Peyer's patch (tissue), 4 donors: Measurements from ENCODE around the gene GRHPR.

Source experiments
- POLR2A ChIP-seq, 2 donors: fragments of 450-650 bp; IDR thresholded peaks; one replicate each; pipeline ENCODE4 v1.5.1; 2017; ENCODE audit warnings: antibody characterized with exemption in 2 of 2, mild to moderate bottlenecking in 2 of 2, moderate library complexity in 2 of 2
- TF ChIP-seq, protein P1 (sequence below), 6 experiments: fragments of 450-650 bp in 4 of 6; fragments of 200-600 bp in 2 of 6; sonication (generic) in 1 of 6; IDR thresholded peaks; one replicate each; pipeline ENCODE4 v1.5.1; 2017 to 2019; ENCODE audit warnings: antibody characterized with exemption in 6 of 6, mild to moderate bottlenecking in 3 of 6, moderate library complexity in 1 of 6

DNA sequence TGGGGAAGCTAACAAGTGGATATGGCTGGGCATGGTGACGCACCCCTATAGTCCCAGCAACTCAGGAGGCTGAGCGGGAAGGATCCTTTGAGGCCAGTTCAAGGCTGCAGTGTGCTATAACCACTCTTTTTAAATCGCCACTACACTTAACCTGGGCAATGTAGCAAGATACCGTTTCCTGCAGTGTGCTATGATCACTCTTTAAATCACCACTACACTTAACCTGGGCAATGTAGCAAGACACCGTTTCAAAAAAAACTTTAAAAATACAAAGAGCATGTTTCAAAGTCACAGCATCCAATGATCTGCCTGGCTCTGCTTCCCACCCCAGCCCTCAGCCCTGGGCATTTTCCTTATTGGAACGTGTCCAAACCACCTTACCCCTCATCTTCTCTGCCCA is 14.5 kb downstream of the GRHPR start:
- no peak for TF ChIP-seq POLR2A (IDR thresholded peaks at IDR 0.05)
- TF ChIP-seq, protein P1, sequence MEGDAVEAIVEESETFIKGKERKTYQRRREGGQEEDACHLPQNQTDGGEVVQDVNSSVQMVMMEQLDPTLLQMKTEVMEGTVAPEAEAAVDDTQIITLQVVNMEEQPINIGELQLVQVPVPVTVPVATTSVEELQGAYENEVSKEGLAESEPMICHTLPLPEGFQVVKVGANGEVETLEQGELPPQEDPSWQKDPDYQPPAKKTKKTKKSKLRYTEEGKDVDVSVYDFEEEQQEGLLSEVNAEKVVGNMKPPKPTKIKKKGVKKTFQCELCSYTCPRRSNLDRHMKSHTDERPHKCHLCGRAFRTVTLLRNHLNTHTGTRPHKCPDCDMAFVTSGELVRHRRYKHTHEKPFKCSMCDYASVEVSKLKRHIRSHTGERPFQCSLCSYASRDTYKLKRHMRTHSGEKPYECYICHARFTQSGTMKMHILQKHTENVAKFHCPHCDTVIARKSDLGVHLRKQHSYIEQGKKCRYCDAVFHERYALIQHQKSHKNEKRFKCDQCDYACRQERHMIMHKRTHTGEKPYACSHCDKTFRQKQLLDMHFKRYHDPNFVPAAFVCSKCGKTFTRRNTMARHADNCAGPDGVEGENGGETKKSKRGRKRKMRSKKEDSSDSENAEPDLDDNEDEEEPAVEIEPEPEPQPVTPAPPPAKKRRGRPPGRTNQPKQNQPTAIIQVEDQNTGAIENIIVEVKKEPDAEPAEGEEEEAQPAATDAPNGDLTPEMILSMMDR (IDR thresholded peaks at IDR 0.05), result no peak
